Neural cell (in vitro differentiated cells): ENCODE data around the gene PAWR. TPM values are rescaled to one million over a fixed set of nuclear protein-coding genes. Genes with fewer than 3 reads are reported as not detected.

Source experiments
- H2AFZ ChIP-seq: fragments of 200-600, 300-800 bp; sonication (generic), shearing (Covaris generic); 2 replicates; pipeline ENCODE4 v1.6.0; 2014; ENCODE audit warnings: low read depth, mild to moderate bottlenecking, antibody characterized with exemption, low read length, moderate library complexity
- H3F3A ChIP-seq: fragments of 200-600 bp; shearing (Covaris generic); 2 replicates; pipeline ENCODE4 v1.6.1; 2016; ENCODE audit warnings: mild to moderate bottlenecking, moderate library complexity, mixed read lengths, antibody characterized with exemption, low read length; ENCODE audit not compliant: insufficient read depth, poor library complexity, severe bottlenecking
- H3K27ac ChIP-seq: fragments of 200-600, 300-800 bp; sonication (generic), shearing (Covaris generic); 2 replicates; pipeline ENCODE4 v1.5.1; 2014; ENCODE audit warnings: mild to moderate bottlenecking, low read length, moderate library complexity
- H3K27me3 ChIP-seq: fragments of 300-800, 200-600 bp; sonication (generic), shearing (Covaris generic); 2 replicates; pipeline ENCODE4 v1.6.0; 2014; ENCODE audit warnings: mild to moderate bottlenecking, low read depth, low read length, moderate library complexity; ENCODE audit not compliant: insufficient read depth
- H3K36me3 ChIP-seq: fragments of 300-800, 200-600 bp; sonication (generic), shearing (Covaris generic); 2 replicates; pipeline ENCODE4 v1.5.1; 2014; ENCODE audit warnings: mild to moderate bottlenecking, antibody characterized with exemption, low read length, moderate library complexity; ENCODE audit not compliant: insufficient read depth
- H3K4me2 ChIP-seq: fragments of 300-800, 200-600 bp; sonication (generic), shearing (Covaris generic); 2 replicates; pipeline ENCODE4 v1.6.0; 2014; ENCODE audit warnings: mild to moderate bottlenecking, low read length
- H3K4me3 ChIP-seq: fragments of 300-800, 200-600 bp; sonication (generic), shearing (Covaris generic); 2 replicates; pipeline ENCODE4 v1.5.1; 2014; ENCODE audit warnings: mild to moderate bottlenecking, low read length, moderate library complexity
- H3K79me2 ChIP-seq: fragments of 200-600 bp; shearing (Covaris generic); replicated peaks from 2 replicates; pipeline ENCODE4 v1.6.0; 2014; ENCODE audit warnings: mild to moderate bottlenecking, low read length, moderate library complexity; ENCODE audit not compliant: insufficient read depth
- H3K9ac ChIP-seq: fragments of 300-800, 200-600 bp; sonication (generic), shearing (Covaris generic); 2 replicates; pipeline ENCODE4 v1.6.1; 2016; ENCODE audit warnings: mild to moderate bottlenecking, low read length, mixed read lengths
- H3K9me2 ChIP-seq: fragments of 200-600 bp; shearing (Covaris generic); 2 replicates; pipeline ENCODE4 v1.6.1; 2016; ENCODE audit warnings: mild to moderate bottlenecking, low read length, mixed read lengths; ENCODE audit not compliant: insufficient read depth
- H3K9me3 ChIP-seq: fragments of 200-600, 300-800 bp; sonication (generic), shearing (Covaris generic); 2 replicates; pipeline ENCODE4 v1.6.1; 2016; ENCODE audit warnings: mild to moderate bottlenecking, mixed run types, low read length, moderate library complexity, mixed read lengths
- H4K20me1 ChIP-seq: fragments of 200-600 bp; shearing (Covaris generic); 2 replicates; pipeline ENCODE4 v1.6.1; 2016; ENCODE audit warnings: mild to moderate bottlenecking, mixed run types; ENCODE audit not compliant: insufficient read depth
- EP300 ChIP-seq: fragments of 450-650 bp; conservative IDR thresholded peaks from 2 replicates; pipeline ENCODE4 v1.6.1; 2014; ENCODE audit warnings: antibody characterized with exemption, mild to moderate bottlenecking, moderate library complexity; ENCODE audit not compliant: poor library complexity, severe bottlenecking
- EZH2 ChIP-seq: fragments of 200-600, 300-800 bp; shearing (Covaris generic), sonication (generic); IDR thresholded peaks from 2 replicates; pipeline ENCODE4 v1.6.1; 2014; ENCODE audit warnings: antibody characterized with exemption, low read length, borderline replicate concordance, mild to moderate bottlenecking; ENCODE audit not compliant: insufficient read depth, poor library complexity, severe bottlenecking
- MXI1 ChIP-seq: fragments of 450-650 bp; conservative IDR thresholded peaks from 2 replicates; pipeline ENCODE4 v1.6.1; 2014; ENCODE audit warnings: antibody characterized with exemption, mild to moderate bottlenecking; ENCODE audit not compliant: poor library complexity, severe bottlenecking
- POLR2AphosphoS5 ChIP-seq: IDR thresholded peaks from 2 replicates; pipeline ENCODE4 v1.6.1; 2012
- SMC3 ChIP-seq: fragments of 450-650 bp; conservative IDR thresholded peaks from 2 replicates; pipeline ENCODE4 v1.6.1; 2014; ENCODE audit warnings: antibody characterized with exemption, mild to moderate bottlenecking, moderate library complexity; ENCODE audit not compliant: poor library complexity
- TAF1 ChIP-seq: IDR thresholded peaks from 2 replicates; pipeline ENCODE4 v1.6.1; 2012; ENCODE audit warnings: low read depth
- polyA plus RNA-seq: library from polyadenylated mRNA; depleted of rRNA; stranded (reverse); fragments of >200 nt; gene quantifications from 2 replicates; pipeline ENCODE4 v1.2.3, GENCODE V29; 2014
- TF ChIP-seq, protein P1 (sequence below): fragments of 450-650 bp; IDR thresholded peaks from 2 replicates; pipeline ENCODE4 v1.5.1; 2014; ENCODE audit warnings: antibody characterized with exemption, mild to moderate bottlenecking, moderate library complexity; ENCODE audit not compliant: poor library complexity, severe bottlenecking
- TF ChIP-seq, protein P2 (sequence below): IDR thresholded peaks from 2 replicates; pipeline ENCODE4 v1.6.1; 2012; ENCODE audit warnings: borderline replicate concordance

PAWR gene
- polyA plus RNA-seq, 1 donor from 2014 or later, result 13.4 TPM

DNA sequence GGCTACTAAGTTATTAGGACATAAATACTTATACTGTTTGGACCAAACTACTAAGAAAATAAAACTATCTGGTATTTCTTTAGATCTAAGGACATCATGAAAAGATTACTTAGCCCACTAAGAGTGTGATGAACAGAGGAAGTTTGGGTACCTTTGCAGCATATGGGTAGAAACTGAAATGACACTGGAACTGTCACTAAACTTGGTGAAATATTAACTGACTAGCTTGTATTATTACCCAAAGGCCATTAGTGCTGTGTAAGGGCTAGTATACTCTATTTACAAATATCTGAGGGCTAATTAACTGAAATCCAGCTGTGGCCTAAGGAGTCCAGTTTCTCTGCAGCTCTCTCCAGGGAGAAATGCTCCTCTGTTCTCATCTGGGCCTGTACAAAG, 45.5 kb downstream of the PAWR start:
- H3K9ac ChIP-seq, result no peak overlapping the region
- no peak overlapping the region for H3K4me3 ChIP-seq
- no peak overlapping the region for H3K27ac ChIP-seq
- no peaks in the 10 kb centered on the region for H3K36me3 ChIP-seq
- H3K9me2 ChIP-seq, result no peaks in the 10 kb centered on the region
- TF ChIP-seq EP300 (no peak), POLR2AphosphoS5 (no peak), TAF1 (no peak), MXI1 (no peak), SMC3 (no peak)
- TF ChIP-seq, protein P1, sequence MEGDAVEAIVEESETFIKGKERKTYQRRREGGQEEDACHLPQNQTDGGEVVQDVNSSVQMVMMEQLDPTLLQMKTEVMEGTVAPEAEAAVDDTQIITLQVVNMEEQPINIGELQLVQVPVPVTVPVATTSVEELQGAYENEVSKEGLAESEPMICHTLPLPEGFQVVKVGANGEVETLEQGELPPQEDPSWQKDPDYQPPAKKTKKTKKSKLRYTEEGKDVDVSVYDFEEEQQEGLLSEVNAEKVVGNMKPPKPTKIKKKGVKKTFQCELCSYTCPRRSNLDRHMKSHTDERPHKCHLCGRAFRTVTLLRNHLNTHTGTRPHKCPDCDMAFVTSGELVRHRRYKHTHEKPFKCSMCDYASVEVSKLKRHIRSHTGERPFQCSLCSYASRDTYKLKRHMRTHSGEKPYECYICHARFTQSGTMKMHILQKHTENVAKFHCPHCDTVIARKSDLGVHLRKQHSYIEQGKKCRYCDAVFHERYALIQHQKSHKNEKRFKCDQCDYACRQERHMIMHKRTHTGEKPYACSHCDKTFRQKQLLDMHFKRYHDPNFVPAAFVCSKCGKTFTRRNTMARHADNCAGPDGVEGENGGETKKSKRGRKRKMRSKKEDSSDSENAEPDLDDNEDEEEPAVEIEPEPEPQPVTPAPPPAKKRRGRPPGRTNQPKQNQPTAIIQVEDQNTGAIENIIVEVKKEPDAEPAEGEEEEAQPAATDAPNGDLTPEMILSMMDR, result no peak
- TF ChIP-seq, protein P2, sequence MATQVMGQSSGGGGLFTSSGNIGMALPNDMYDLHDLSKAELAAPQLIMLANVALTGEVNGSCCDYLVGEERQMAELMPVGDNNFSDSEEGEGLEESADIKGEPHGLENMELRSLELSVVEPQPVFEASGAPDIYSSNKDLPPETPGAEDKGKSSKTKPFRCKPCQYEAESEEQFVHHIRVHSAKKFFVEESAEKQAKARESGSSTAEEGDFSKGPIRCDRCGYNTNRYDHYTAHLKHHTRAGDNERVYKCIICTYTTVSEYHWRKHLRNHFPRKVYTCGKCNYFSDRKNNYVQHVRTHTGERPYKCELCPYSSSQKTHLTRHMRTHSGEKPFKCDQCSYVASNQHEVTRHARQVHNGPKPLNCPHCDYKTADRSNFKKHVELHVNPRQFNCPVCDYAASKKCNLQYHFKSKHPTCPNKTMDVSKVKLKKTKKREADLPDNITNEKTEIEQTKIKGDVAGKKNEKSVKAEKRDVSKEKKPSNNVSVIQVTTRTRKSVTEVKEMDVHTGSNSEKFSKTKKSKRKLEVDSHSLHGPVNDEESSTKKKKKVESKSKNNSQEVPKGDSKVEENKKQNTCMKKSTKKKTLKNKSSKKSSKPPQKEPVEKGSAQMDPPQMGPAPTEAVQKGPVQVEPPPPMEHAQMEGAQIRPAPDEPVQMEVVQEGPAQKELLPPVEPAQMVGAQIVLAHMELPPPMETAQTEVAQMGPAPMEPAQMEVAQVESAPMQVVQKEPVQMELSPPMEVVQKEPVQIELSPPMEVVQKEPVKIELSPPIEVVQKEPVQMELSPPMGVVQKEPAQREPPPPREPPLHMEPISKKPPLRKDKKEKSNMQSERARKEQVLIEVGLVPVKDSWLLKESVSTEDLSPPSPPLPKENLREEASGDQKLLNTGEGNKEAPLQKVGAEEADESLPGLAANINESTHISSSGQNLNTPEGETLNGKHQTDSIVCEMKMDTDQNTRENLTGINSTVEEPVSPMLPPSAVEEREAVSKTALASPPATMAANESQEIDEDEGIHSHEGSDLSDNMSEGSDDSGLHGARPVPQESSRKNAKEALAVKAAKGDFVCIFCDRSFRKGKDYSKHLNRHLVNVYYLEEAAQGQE, result no peak
- H3F3A ChIP-seq, result no peaks in the 10 kb centered on the region
- no peaks in the 10 kb centered on the region for H3K9me3 ChIP-seq
- H3K27me3 ChIP-seq, result no peaks in the 10 kb centered on the region
- no peak overlapping the region for H3K4me2 ChIP-seq
- H3K79me2 ChIP-seq, result no peaks in the 10 kb centered on the region
- no peaks in the 10 kb centered on the region for H4K20me1 ChIP-seq
- no peak overlapping the region for H2AFZ ChIP-seq

DNA sequence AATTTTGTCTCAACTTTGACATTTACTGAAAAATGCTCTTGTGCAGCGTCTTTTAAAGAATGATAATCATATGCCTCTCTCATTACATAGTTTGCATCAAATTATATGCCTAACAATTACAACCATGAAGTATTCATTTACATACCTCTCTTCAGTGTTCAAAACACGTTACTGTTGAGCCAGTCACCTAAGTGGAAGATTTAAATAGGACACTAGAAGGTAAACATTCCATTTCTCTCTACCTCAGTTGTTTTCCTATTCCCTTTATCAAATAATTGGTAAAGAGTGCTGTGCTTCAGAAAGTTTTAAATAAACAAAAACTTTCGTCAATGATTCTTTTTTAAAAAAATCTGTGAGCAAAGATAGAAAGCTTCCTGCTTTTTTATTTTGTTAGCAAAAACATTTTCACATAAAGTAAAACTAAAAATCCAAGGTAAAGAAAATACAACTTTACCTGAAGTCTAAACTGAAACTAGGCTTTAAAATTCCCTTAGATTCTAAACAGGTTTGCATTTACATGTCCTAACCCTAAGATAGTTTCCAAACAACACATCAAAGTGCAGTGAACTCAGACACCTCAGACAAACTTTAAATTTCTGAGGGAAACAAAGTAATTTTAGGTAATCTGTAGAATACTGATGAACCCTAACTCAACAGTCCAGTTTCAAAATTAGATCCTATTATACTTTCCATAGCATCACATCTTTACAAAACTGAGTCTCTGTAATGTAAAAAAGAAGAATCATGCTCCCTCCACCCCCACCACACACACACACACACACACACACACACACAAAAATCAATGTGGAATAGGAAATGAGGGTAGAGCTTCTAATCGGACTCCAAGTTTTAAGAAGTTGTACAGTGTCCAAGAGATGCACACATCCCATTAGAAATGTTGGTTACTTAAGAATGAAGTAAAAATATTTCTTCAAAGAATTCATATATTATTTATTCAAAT, 46.2 kb downstream of the PAWR start:
- Histone ChIP-seq H3F3A (no peaks in the 10 kb centered on the region), H3K4me2 (no peak overlapping the region), H2AFZ (no peak overlapping the region), H3K9me3 (no peaks in the 10 kb centered on the region), H3K9ac (no peak overlapping the region), H3K79me2 (no peaks in the 10 kb centered on the region), H4K20me1 (no peaks in the 10 kb centered on the region), H3K4me3 (no peak overlapping the region), H3K36me3 (no peaks in the 10 kb centered on the region), H3K9me2 (no peaks in the 10 kb centered on the region), H3K27me3 (no peaks in the 10 kb centered on the region), H3K27ac (no peak overlapping the region)
- TF ChIP-seq EZH2, result no peak
- TF ChIP-seq MXI1, result no peak
- TF ChIP-seq, protein P2, result no peak
- no peak for TF ChIP-seq EP300
- TF ChIP-seq TAF1, result no peak
- no peak for TF ChIP-seq POLR2AphosphoS5
